ENCODE results near the gene NCS1. TPM values are rescaled to one million over a fixed set of nuclear protein-coding genes. Genes with fewer than 3 reads are reported as not detected.

NCS1 gene
- total RNA-seq, 1 experiment from 2014 or later: 68.7 TPM

DNA sequence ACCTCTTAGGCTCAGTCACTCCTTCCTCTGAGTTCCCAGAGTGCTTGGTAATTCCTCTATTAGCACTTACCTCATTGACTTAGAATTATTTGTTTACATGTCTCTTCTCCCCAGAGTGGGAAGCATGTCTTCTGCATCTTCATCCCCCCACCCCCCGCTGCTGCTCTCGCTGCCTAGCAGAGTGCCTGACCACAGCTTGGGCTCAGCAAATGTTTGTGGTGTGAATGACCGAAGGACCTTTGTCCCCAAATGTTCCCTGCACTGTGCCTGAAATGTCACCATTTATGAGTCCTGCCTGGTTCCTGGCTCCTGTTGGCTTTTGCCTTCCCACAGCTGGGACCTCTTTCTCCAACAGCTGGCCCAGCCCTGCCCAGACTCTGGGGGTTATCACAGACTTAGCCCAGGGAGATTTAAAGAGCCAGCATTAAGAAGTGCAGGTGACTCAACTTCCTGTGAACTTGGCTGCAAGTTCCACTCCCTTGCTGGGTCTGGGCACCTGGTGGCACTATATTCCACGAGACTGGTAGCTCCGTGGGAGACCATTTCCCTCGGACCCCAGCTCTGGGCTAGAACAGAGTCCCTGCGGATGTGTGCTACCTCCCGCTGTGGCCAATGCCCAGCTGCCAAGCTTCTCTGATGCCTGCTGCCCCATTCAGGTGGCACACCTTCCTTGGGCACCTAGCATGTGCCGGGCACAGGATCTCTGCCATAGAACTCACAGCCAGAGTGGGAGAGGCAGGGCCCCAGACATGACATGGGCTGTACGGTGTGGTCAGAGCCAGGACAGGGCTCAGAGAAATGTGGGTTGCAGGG lies 91.6 kb downstream of the NCS1 start:
- no peaks in the 10 kb centered on the region for H3K79me2 ChIP-seq (ENCODE audit: insufficient read depth, low read length)
- RAD21 ChIA-PET (ENCODE audit: low non-redundant PET in 1 of 2, low total read pairs in 2 of 2, uncharacterized antibody in 2 of 2, unreplicated experiment in 2 of 2): no interaction called here

More for the DNA sequence above, 91.6 kb downstream of the NCS1 start:
- TF ChIP-seq, protein P1, sequence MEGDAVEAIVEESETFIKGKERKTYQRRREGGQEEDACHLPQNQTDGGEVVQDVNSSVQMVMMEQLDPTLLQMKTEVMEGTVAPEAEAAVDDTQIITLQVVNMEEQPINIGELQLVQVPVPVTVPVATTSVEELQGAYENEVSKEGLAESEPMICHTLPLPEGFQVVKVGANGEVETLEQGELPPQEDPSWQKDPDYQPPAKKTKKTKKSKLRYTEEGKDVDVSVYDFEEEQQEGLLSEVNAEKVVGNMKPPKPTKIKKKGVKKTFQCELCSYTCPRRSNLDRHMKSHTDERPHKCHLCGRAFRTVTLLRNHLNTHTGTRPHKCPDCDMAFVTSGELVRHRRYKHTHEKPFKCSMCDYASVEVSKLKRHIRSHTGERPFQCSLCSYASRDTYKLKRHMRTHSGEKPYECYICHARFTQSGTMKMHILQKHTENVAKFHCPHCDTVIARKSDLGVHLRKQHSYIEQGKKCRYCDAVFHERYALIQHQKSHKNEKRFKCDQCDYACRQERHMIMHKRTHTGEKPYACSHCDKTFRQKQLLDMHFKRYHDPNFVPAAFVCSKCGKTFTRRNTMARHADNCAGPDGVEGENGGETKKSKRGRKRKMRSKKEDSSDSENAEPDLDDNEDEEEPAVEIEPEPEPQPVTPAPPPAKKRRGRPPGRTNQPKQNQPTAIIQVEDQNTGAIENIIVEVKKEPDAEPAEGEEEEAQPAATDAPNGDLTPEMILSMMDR (IDR thresholded peaks at IDR 0.05 in 2 of 3, conservative IDR thresholded peaks at IDR 0.05 in 1 of 3; ENCODE audit: borderline replicate concordance in 1 of 3, insufficient read depth in 1 of 3, low read depth in 2 of 3, low read length in 2 of 3): peak in 1 of 3 experiments; percentile 50; a peak in 2 of 6 replicates
- no peak for TF ChIP-seq ZNF274 (IDR thresholded peaks at IDR 0.05; ENCODE audit: low read depth, low read length)
- TF ChIP-seq, protein P2, sequence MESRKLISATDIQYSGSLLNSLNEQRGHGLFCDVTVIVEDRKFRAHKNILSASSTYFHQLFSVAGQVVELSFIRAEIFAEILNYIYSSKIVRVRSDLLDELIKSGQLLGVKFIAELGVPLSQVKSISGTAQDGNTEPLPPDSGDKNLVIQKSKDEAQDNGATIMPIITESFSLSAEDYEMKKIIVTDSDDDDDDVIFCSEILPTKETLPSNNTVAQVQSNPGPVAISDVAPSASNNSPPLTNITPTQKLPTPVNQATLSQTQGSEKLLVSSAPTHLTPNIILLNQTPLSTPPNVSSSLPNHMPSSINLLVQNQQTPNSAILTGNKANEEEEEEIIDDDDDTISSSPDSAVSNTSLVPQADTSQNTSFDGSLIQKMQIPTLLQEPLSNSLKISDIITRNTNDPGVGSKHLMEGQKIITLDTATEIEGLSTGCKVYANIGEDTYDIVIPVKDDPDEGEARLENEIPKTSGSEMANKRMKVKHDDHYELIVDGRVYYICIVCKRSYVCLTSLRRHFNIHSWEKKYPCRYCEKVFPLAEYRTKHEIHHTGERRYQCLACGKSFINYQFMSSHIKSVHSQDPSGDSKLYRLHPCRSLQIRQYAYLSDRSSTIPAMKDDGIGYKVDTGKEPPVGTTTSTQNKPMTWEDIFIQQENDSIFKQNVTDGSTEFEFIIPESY (IDR thresholded peaks at IDR 0.05; ENCODE audit: extremely low read depth, insufficient replicate concordance, low read length): no peak
- peak; percentile 14; the same call in 1 of the 2 replicates for TF ChIP-seq FOSL1 (IDR thresholded peaks at IDR 0.05; ENCODE audit: low read depth)
- peak; percentile 80 for TF ChIP-seq RAD21 (IDR thresholded peaks at IDR 0.05; ENCODE audit: low read depth)
- no peak for TF ChIP-seq CBX3 (IDR thresholded peaks at IDR 0.05; ENCODE audit: low read depth)
- Histone ChIP-seq H3K4me2 (ENCODE audit: low read length) (peak overlapping the region; percentile 31), H3K4me3 (replicated peaks in 1 of 2; ENCODE audit: low read depth in 1 of 2, low read length in 2 of 2) (no peak overlapping the region), H3K9me2 (ENCODE audit: insufficient read depth) (no peaks in the 10 kb centered on the region), H3K27me3 (ENCODE audit: insufficient read depth, low read length) (peaks cover 17% of the 10 kb centered on the region; the same call in 1 of the 2 replicates), H4K20me1 (ENCODE audit: insufficient read depth) (no peaks in the 10 kb centered on the region), H3K9ac (ENCODE audit: low read length) (no peak overlapping the region), H3K9me3 (ENCODE audit: control insufficient read depth in 1 of 2, insufficient read depth in 1 of 2, low read depth in 1 of 2, low read length in 2 of 2) (no peaks in the 10 kb centered on the region), H3K27ac (ENCODE audit: low read depth, low read length) (no peak overlapping the region), H2AFZ (ENCODE audit: low read depth, low read length, poor library complexity, severe bottlenecking) (no peak overlapping the region), H3K36me3 (ENCODE audit: control insufficient read depth in 1 of 2, insufficient read depth in 2 of 2, low read length in 2 of 2) (no peaks in the 10 kb centered on the region), H3K4me1 (ENCODE audit: control insufficient read depth in 1 of 2, insufficient read depth in 2 of 2, low read length in 2 of 2) (peaks cover 4 to 9% of the 10 kb centered on the region in 2 experiments; a peak in 3 of 4 replicates)
- POLR2A ChIA-PET: no interaction called here
- BruUV-seq (replicated peaks): no TSS peak
- CTCF ChIA-PET: no interaction called here
- ATAC-seq (peak; percentile 80), DNase-seq (ENCODE audit: low read depth, low spot score) (peak; percentile 10)
- intact Hi-C loops (cut with micrococcal nuclease): no loop called here
